Smooth muscle cell (in vitro differentiated cells): ENCODE results near the gene WDR38. TPM values are rescaled to one million over a fixed set of nuclear protein-coding genes. Genes with fewer than 3 reads are reported as not detected.

Source experiments
- DNase-seq: peaks from one replicate; lab custom pipeline; 2025; ENCODE audit not compliant: unreplicated experiment; lab: John Stamatoyannopoulos, UW
- H2AFZ ChIP-seq: fragments of 200-600 bp; sonication (generic); 2 replicates; pipeline ENCODE4 v1.6.0; 2016; ENCODE audit warnings: antibody characterized with exemption, low read depth, mild to moderate bottlenecking
- H3F3A ChIP-seq: fragments of 200-600 bp; sonication (generic); 2 replicates; pipeline ENCODE4 v1.6.0; 2017; ENCODE audit warnings: antibody characterized with exemption, low read depth
- H3K27ac ChIP-seq: fragments of 200-600 bp; sonication (generic); 2 replicates; pipeline ENCODE4 v1.5.1; 2016; ENCODE audit warnings: low read depth, mild to moderate bottlenecking
- H3K27me3 ChIP-seq: fragments of 200-600 bp; sonication (generic); 2 replicates; pipeline ENCODE4 v1.6.1; 2016; ENCODE audit warnings: low read depth, mild to moderate bottlenecking
- H3K36me3 ChIP-seq: fragments of 200-600 bp; sonication (generic); 2 replicates; pipeline ENCODE4 v1.5.1; 2016; ENCODE audit warnings: low read depth
- H3K4me1 ChIP-seq: fragments of 200-600 bp; sonication (generic); 2 replicates; pipeline ENCODE4 v1.5.1; 2016; ENCODE audit warnings: low read depth
- H3K4me2 ChIP-seq: fragments of 200-600 bp; sonication (generic); 2 replicates; pipeline ENCODE4 v1.6.0; 2016; ENCODE audit warnings: mild to moderate bottlenecking
- H3K4me3 ChIP-seq: fragments of 200-600 bp; sonication (generic); 2 replicates; pipeline ENCODE4 v1.5.1; 2016; ENCODE audit warnings: mild to moderate bottlenecking
- H3K79me2 ChIP-seq: fragments of 200-600 bp; sonication (generic); 2 replicates; pipeline ENCODE4 v1.6.0; 2016; ENCODE audit warnings: low read depth, mild to moderate bottlenecking
- H3K9ac ChIP-seq: fragments of 200-600 bp; sonication (generic); 2 replicates; pipeline ENCODE4 v1.6.0; 2016; ENCODE audit warnings: low read depth
- H3K9me3 ChIP-seq: fragments of 200-600 bp; sonication (generic); replicated peaks from 2 replicates; pipeline ENCODE4 v1.5.1; 2016; ENCODE audit warnings: low read depth
- H4K20me1 ChIP-seq: fragments of 200-600 bp; sonication (generic); 2 replicates; pipeline ENCODE4 v1.6.0; 2016; ENCODE audit warnings: low read depth
- WGBS: methylation state at CpG from one replicate; pipeline ENCODE4 v1.1.7; 2016; ENCODE audit warnings: low lambda C conversion rate; 5-methylcytosine and 5-hydroxymethylcytosine counted together
- polyA plus RNA-seq: library from polyadenylated mRNA; unstranded; fragments of >200 nt; fragmentation: Nextera tagmentation; extraction: Ambion mirVana; gene quantifications from 2 replicates; pipeline ENCODE4 v1.2.1, GENCODE V29; 2016
- total RNA-seq: library from RNA; depleted of rRNA; stranded (reverse); fragments of >200 nt; gene quantifications from 2 replicates; pipeline ENCODE4 v1.2.3, GENCODE V29; 2014
- TF ChIP-seq, protein P1 (sequence below): fragments of 200-600 bp; sonication (generic); IDR thresholded peaks from 2 replicates; pipeline ENCODE4 v1.5.1; 2017; ENCODE audit warnings: borderline replicate concordance, mild to moderate bottlenecking, antibody characterized with exemption; ENCODE audit not compliant: insufficient read depth, poor library complexity, severe bottlenecking

The WDR38 gene
- total and polyA plus RNA-seq, 2 experiments from 2014 or later = not detected

DNA sequence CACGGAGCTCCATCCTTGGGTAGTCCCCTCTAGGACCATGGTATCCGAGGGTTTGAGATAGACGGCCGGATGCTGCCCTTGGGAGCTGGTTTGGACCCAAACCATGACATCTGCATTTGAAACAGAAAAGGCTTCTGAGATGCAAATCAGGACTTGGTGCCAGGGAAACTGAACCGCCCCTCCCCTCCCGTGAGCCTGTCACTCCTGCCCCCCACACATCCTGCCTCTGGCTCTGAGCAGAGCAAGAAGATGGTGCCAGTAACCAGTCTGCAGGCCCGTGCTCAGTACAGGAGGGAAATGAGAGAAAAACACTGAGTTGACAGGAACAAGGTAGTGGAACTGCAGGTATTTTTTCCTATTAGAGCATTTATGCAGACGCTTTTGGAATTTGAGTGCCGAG, 27.2 kb downstream of the WDR38 start:
- Histone ChIP-seq H3K4me2 (no peak overlapping the region), H3F3A (peaks cover 6% of the 10 kb centered on the region)

DNA sequence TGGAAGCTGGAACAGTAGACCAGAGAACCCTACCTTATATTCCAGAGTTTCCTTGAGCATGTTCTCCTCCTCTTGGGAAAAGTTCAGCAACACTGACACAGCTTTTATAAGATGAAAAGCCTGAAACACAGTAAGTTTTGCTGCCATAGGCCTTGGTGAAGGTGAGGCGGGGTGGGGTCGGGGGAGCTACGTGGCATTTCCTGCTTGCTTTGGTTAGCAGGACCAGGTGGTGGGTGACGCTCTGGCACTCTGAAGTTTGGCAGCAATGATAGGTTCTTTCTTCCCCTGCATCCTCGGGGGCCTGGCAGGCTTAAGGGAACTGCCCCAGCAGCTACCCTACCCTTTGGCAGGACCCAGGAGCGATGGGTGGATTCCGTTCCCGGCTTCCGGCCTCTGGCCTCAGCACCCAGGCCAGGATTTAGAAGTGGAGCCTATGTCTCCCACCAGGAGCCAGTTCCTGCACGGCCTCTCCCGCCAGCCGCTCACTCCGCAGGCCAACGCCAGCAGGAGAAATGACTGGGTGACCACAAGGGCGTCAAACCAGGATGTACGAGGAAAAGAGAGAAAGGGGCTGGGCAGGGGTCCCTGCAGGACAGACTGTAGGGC, 28.0 kb downstream of the WDR38 start:
- 95% methylated on average over 16 of the region's 16 CpGs for WGBS
- peaks cover 4% of the 10 kb centered on the region for H3K36me3 ChIP-seq
- no peak for DNase-seq
- H2AFZ ChIP-seq = no peak overlapping the region
- no peak overlapping the region for H3K4me2 ChIP-seq
- TF ChIP-seq, protein P1, sequence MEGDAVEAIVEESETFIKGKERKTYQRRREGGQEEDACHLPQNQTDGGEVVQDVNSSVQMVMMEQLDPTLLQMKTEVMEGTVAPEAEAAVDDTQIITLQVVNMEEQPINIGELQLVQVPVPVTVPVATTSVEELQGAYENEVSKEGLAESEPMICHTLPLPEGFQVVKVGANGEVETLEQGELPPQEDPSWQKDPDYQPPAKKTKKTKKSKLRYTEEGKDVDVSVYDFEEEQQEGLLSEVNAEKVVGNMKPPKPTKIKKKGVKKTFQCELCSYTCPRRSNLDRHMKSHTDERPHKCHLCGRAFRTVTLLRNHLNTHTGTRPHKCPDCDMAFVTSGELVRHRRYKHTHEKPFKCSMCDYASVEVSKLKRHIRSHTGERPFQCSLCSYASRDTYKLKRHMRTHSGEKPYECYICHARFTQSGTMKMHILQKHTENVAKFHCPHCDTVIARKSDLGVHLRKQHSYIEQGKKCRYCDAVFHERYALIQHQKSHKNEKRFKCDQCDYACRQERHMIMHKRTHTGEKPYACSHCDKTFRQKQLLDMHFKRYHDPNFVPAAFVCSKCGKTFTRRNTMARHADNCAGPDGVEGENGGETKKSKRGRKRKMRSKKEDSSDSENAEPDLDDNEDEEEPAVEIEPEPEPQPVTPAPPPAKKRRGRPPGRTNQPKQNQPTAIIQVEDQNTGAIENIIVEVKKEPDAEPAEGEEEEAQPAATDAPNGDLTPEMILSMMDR = no peak
- H3K4me1 ChIP-seq = peaks cover 4% of the 10 kb centered on the region
- no peak overlapping the region for H3K27ac ChIP-seq
- H3K27me3 ChIP-seq = no peaks in the 10 kb centered on the region
- no peaks in the 10 kb centered on the region for H3K79me2 ChIP-seq
- no peak overlapping the region for H3K9ac ChIP-seq
- H3F3A ChIP-seq = peaks cover 6% of the 10 kb centered on the region
- H3K4me3 ChIP-seq = no peak overlapping the region
- H4K20me1 ChIP-seq = peaks cover 18% of the 10 kb centered on the region
- H3K9me3 ChIP-seq = no peaks in the 10 kb centered on the region

More for the DNA sequence above, 27.2 kb downstream of the WDR38 start:
- no peak overlapping the region for H3K27ac ChIP-seq
- H3K79me2 ChIP-seq = peaks cover 5% of the 10 kb centered on the region
- peaks cover 25% of the 10 kb centered on the region for H4K20me1 ChIP-seq
- H3K9me3 ChIP-seq = no peaks in the 10 kb centered on the region
- H2AFZ ChIP-seq = no peak overlapping the region
- no peak overlapping the region for H3K9ac ChIP-seq
- H3K4me3 ChIP-seq = no peak overlapping the region
- no peaks in the 10 kb centered on the region for H3K27me3 ChIP-seq
- peaks cover 4% of the 10 kb centered on the region for H3K36me3 ChIP-seq
- WGBS = 48% methylated on average over 9 of the region's 9 CpGs
- TF ChIP-seq, protein P1 = no peak
- H3K4me1 ChIP-seq = peaks cover 4% of the 10 kb centered on the region
- no peak for DNase-seq

DNA sequence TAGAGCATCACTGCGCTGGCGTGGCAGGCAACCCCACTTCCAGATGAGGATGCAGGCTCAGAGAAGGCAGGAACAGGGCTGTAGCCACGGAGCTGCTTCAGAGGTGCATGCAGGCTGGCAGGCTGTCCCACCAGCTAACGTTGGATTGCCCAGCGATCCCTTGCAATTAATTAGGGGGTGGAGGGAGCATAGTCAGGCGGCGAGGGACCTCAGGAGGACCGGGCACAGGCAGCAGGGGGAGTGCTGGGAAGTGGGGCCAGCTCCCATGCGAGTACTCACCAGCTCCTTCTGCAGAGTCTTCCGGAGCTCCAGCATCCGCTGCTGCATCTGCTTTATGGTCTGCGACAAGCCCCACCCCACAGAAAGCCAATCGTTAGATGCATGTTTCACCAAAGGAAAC, 29.0 kb downstream of the WDR38 start:
- TF ChIP-seq, protein P1 = no peak
- no peak for DNase-seq
- Histone ChIP-seq H3K36me3 (no peaks in the 10 kb centered on the region), H3K4me3 (no peak overlapping the region), H3K27ac (no peak overlapping the region), H4K20me1 (peaks cover 8% of the 10 kb centered on the region), H3K9ac (no peak overlapping the region), H2AFZ (no peak overlapping the region), H3K9me3 (no peaks in the 10 kb centered on the region), H3K79me2 (no peaks in the 10 kb centered on the region), H3K27me3 (no peaks in the 10 kb centered on the region), H3K4me1 (peaks cover 4% of the 10 kb centered on the region), H3F3A (peaks cover 2% of the 10 kb centered on the region), H3K4me2 (no peak overlapping the region)
- WGBS = 73% methylated on average over 13 of the region's 13 CpGs

DNA sequence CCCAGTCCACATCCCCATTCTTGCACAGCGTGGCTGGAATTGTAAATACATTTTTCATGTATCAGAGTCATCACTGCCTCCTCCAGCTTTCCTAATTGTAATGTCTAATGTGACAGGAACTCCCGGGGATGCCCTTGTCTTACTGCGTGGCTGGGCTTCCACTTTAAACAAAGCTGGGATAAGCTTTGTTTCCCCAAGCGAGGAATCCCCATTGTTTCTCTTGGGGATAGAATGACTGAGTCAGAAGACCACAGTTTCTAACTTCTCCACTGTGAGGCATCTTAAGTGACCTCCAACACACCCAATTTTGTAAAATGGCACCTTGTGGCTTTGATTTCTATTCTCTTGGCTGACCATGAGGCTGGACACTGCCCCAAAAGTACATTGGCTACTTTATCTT, 31.1 kb downstream of the WDR38 start:
- Histone ChIP-seq H3K27me3 (no peaks in the 10 kb centered on the region), H3K9ac (no peak overlapping the region), H3K4me2 (no peak overlapping the region), H2AFZ (no peak overlapping the region), H3F3A (no peaks in the 10 kb centered on the region), H3K36me3 (no peaks in the 10 kb centered on the region), H3K9me3 (no peaks in the 10 kb centered on the region), H3K27ac (no peak overlapping the region), H3K79me2 (no peaks in the 10 kb centered on the region), H3K4me3 (no peak overlapping the region), H4K20me1 (no peaks in the 10 kb centered on the region), H3K4me1 (peaks cover 4% of the 10 kb centered on the region)
- DNase-seq = no peak
- 92% methylated on average over 4 of the region's 4 CpGs for WGBS
- TF ChIP-seq, protein P1 = no peak
